Testis (tissue), 3 donors: Measurements from ENCODE around the gene CHD2. TPM values are rescaled to one million over a fixed set of nuclear protein-coding genes. Genes with fewer than 3 reads are reported as not detected.

Experiments used
- DNase-seq: peaks from one replicate; pipeline ENCODE4 v3.0.0-alpha.2; 2019
- H3K27ac ChIP-seq, 2 donors: fragments of 200-600 bp; sonication (generic); one replicate each; pipeline ENCODE4 v1.5.1; 2019
- H3K27me3 ChIP-seq: fragments of 200-600 bp; sonication (generic); one replicate; pipeline ENCODE4 v1.5.1; 2019
- H3K36me3 ChIP-seq: fragments of 200-600 bp; sonication (generic); one replicate; pipeline ENCODE4 v1.5.1; 2017; ENCODE audit warnings: low read depth; ENCODE audit errors: missing control alignments
- H3K4me1 ChIP-seq: fragments of 200-600 bp; sonication (generic); one replicate; pipeline ENCODE4 v1.5.1; 2019
- H3K4me3 ChIP-seq, 2 donors: fragments of 200-600 bp; sonication (generic); one replicate each; pipeline ENCODE4 v1.5.1; 2017 to 2019
- H3K9me3 ChIP-seq: fragments of 200-600 bp; sonication (generic); one replicate; pipeline ENCODE4 v1.5.1; 2017
- POLR2A ChIP-seq: fragments of 450-650 bp; IDR thresholded peaks from one replicate; pipeline ENCODE4 v1.6.1; 2017; ENCODE audit warnings: antibody characterized with exemption, mild to moderate bottlenecking, moderate library complexity
- WGBS, 2 donors: methylation state at CpG; one replicate each; pipeline ENCODE4 v1.1.5; 2018; 5-methylcytosine and 5-hydroxymethylcytosine counted together
- intact Hi-C: fragments of 100-400 bp; cut with DNase I; formaldehyde crosslinking; loops from one replicate; pipeline ENCODE4 v1.15.1; 2023; ENCODE audit warnings: low total_unique reads
- polyA plus RNA-seq: library from polyadenylated mRNA; stranded (reverse); fragments of 350-450 nt; fragmentation: Illumina TruSeq; extraction: RNeasy Lipid Tissue Mini Kit (QIAGEN cat#74804); gene quantifications from one replicate; pipeline ENCODE4 v1.2.3, GENCODE V29; 2014; ENCODE audit warnings: low read depth, low replicate concordance; ENCODE audit not compliant: insufficient read depth
- total RNA-seq, 2 donors: library from RNA; depleted of rRNA; stranded (reverse); fragments of >200 nt; gene quantifications; one replicate each; pipeline ENCODE4 v1.2.3, GENCODE V29; 2016
- TF ChIP-seq, protein P1 (sequence below), 3 experiments: fragments of 450-650 bp in 2 of 3; fragments of 200-600 bp in 1 of 3; sonication (generic) in 1 of 3; IDR thresholded peaks; one replicate each; pipeline ENCODE4 v1.5.1; 2016 to 2019; ENCODE audit warnings: antibody characterized with exemption in 3 of 3, mild to moderate bottlenecking in 2 of 3, moderate library complexity in 1 of 3

The CHD2 gene
- total and polyA plus RNA-seq, 3 donors from 2014 or later, result 64.5 to 129 (median 113) TPM

GRCh38 chr15:92989470-92989869 lies 89.3 kb downstream of the CHD2 start:
- H3K36me3 ChIP-seq, result no peaks in the 10 kb centered on the region
- TF ChIP-seq, protein P1, sequence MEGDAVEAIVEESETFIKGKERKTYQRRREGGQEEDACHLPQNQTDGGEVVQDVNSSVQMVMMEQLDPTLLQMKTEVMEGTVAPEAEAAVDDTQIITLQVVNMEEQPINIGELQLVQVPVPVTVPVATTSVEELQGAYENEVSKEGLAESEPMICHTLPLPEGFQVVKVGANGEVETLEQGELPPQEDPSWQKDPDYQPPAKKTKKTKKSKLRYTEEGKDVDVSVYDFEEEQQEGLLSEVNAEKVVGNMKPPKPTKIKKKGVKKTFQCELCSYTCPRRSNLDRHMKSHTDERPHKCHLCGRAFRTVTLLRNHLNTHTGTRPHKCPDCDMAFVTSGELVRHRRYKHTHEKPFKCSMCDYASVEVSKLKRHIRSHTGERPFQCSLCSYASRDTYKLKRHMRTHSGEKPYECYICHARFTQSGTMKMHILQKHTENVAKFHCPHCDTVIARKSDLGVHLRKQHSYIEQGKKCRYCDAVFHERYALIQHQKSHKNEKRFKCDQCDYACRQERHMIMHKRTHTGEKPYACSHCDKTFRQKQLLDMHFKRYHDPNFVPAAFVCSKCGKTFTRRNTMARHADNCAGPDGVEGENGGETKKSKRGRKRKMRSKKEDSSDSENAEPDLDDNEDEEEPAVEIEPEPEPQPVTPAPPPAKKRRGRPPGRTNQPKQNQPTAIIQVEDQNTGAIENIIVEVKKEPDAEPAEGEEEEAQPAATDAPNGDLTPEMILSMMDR (IDR thresholded peaks at IDR 0.05), result no peak
- TF ChIP-seq POLR2A, result no peak

GRCh38 chr15:92990031-92990430 lies 89.9 kb downstream of the CHD2 start:
- Histone ChIP-seq H3K9me3 (no peaks in the 10 kb centered on the region), H3K27me3 (no peaks in the 10 kb centered on the region), H3K27ac (no peak overlapping the region), H3K4me1 (no peaks in the 10 kb centered on the region), H3K4me3 (no peak overlapping the region), H3K36me3 (no peaks in the 10 kb centered on the region)
- TF ChIP-seq POLR2A, result no peak
- TF ChIP-seq, protein P1 (IDR thresholded peaks at IDR 0.05), result no peak
- intact Hi-C loops, result no loop called here
- DNase-seq, result no peak
- 95 to 100% methylated on average over 2 of the region's 2 CpGs for WGBS, 2 donors

More at GRCh38 chr15:92989470-92989869, 89.3 kb downstream of the CHD2 start:
- Histone ChIP-seq H3K9me3 (no peaks in the 10 kb centered on the region), H3K27ac (no peak overlapping the region), H3K27me3 (no peaks in the 10 kb centered on the region), H3K4me3 (no peak overlapping the region), H3K4me1 (no peaks in the 10 kb centered on the region)
- intact Hi-C loops, result no loop called here
- DNase-seq, result no peak
- 75 to 88% methylated on average over 1 to 2 of the region's 2 CpGs for WGBS, 2 donors

GRCh38 chr15:92992720-92993119 lies 92.6 kb downstream of the CHD2 start:
- no peaks in the 10 kb centered on the region for H3K9me3 ChIP-seq
- no peak for DNase-seq
- 88 to 92% methylated on average over 9 of the region's 9 CpGs for WGBS, 2 donors
- H3K36me3 ChIP-seq, result no peaks in the 10 kb centered on the region
- no peaks in the 10 kb centered on the region for H3K4me1 ChIP-seq
- intact Hi-C loops, result no loop called here
- H3K27me3 ChIP-seq, result no peaks in the 10 kb centered on the region
- no peak overlapping the region for H3K4me3 ChIP-seq
- TF ChIP-seq POLR2A, result no peak
- TF ChIP-seq, protein P1 (IDR thresholded peaks at IDR 0.05), result no peak
- no peak overlapping the region for H3K27ac ChIP-seq

DNA sequence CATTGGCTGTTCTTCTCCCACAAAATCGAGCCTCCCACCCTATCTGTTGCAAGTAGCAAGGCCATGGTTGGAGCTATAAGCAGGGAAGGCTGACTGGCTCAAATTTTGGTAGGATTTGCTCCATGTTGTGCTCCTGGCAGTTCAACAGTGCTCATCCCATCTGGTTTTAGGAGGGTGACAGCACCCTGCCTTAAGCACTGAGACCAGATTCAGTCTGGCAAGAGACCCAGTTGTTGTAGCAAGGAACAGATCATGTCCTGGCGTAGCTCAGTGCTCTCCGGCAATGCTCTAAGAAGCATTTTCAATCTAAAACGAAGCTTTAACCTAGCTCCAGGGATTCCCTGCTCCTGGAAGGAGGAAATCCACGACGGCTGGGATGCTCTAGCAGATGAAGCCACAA lies 97.7 kb downstream of the CHD2 start:
- no peaks in the 10 kb centered on the region for H3K36me3 ChIP-seq
- H3K27me3 ChIP-seq, result no peaks in the 10 kb centered on the region
- no peak overlapping the region for H3K27ac ChIP-seq
- H3K9me3 ChIP-seq, result no peaks in the 10 kb centered on the region
- H3K4me1 ChIP-seq, result no peaks in the 10 kb centered on the region
- no peak for DNase-seq
- H3K4me3 ChIP-seq, result no peak overlapping the region
- WGBS, 2 donors, result 91 to 98% methylated on average over 6 of the region's 6 CpGs
- TF ChIP-seq, protein P1 (IDR thresholded peaks at IDR 0.05), result no peak
- intact Hi-C loops, result no loop called here

- Histone ChIP-seq H3K27ac (no peak overlapping the region), H3K4me1 (no peaks in the 10 kb centered on the region), H3K9me3 (no peaks in the 10 kb centered on the region), H3K27me3 (no peaks in the 10 kb centered on the region), H3K4me3 (no peak overlapping the region), H3K36me3 (no peaks in the 10 kb centered on the region)
- DNase-seq, result no peak
- TF ChIP-seq POLR2A, result no peak
- TF ChIP-seq, protein P1 (IDR thresholded peaks at IDR 0.05), result no peak
- 93 to 94% methylated on average over 6 of the region's 6 CpGs for WGBS, 2 donors
- intact Hi-C loops, result no loop called here
Measured at GRCh38 chr15:93001156-93001555, 101.0 kb downstream of the CHD2 start.
